ENCODE results near the gene IL26.

The IL26 gene

GRCh38 chr12:68225576-68226476 is at the start of gene IL26:
IL26 (minus strand) TSS chr12:68225810; CDS start chr12:68225756, 54 bp downstream.
- no peak within 1 kb of the TSS for H3K4me3 ChIP-seq (ENCODE audit: low read depth, low read length)
- DNase-seq (ENCODE audit: low read depth) = no peak

DNA sequence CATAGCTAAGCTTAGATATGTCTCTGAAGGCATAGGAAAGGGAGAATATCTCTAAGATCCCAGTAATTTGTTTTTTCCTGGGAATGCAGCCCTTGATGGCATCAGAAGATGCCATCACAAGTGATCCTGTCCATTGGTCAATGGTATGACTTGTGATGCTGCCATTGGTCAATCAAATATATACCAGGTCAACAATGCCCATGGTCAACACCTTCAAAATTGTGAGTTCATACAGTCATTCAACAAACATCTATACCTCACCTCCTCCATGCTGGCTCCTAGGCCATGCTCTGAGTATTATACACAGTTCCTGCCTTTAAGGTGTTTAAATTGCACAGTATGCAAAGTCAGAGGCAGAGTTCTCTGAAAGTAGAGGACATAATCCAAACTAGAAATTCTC is 47.1 kb upstream of the IL26 start:
- no peak overlapping the region for H3K4me3 ChIP-seq (ENCODE audit: low read depth, low read length)
- DNase-seq (ENCODE audit: low read depth) = no peak

DNA sequence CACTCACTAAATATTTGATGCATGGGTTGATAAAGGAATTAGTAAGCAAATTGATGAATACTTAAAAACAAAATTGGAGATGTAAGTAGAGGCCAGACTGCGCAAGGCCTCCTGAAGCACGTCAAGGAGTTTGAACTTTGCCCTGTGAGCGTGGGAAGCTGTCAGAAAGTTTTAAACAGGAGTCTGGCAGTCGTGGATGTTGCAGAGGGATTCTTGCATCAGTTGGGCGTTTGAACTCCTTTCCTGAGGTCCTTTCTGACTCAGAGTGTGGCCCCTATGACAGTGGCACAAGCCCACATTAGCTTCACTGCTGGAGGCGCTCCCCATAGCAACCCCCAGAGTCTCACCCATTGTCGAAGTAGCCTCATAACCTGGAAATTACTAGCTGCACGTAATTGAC is 45.7 kb upstream of the IL26 start:
- no peak overlapping the region for H3K4me3 ChIP-seq (ENCODE audit: low read depth, low read length)
- DNase-seq (ENCODE audit: low read depth) = peak; percentile 85

DNA sequence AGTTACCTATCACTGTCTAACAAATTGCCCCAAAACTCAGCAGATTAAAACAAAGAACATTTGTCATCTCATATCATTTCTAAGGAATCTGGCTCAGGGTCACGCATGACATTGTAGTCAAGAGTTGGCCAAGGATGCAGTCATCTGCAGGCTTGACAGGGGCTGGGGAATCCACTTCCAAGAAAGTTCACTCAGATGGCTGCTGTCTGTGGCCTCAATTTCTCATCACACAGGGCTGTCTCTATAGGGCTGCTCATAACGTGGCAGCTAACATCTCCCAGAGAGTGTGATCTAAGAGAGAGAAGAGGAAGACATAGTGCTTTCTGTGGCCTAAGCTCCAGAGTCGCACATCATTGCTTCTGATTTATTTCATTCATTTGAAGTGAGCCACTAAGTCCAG is 44.7 kb upstream of the IL26 start:
- H3K4me3 ChIP-seq (ENCODE audit: low read depth, low read length) = no peak overlapping the region
- DNase-seq (ENCODE audit: low read depth) = no peak

DNA sequence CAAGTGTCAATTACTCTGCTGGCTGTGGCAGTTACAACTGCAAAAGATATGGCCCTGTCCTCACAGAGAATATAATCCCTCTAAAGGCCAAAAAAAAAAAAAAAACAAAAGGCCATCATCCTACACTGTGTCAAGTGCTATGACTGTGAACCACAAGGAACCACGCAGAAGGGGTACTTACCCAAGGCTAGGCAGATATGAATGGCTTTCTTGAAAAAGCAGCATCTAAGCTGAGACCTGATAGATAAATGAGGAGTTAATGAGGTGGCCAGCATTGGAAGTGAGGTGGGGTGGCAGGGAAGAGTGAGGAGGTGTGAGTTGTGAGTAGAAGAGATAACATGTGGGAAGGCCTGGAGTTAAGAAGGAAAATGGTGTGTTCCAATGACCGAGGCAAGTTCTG is 44.2 kb upstream of the IL26 start:
- H3K4me3 ChIP-seq (ENCODE audit: low read depth, low read length) = no peak overlapping the region
- no peak for DNase-seq (ENCODE audit: low read depth)

DNA sequence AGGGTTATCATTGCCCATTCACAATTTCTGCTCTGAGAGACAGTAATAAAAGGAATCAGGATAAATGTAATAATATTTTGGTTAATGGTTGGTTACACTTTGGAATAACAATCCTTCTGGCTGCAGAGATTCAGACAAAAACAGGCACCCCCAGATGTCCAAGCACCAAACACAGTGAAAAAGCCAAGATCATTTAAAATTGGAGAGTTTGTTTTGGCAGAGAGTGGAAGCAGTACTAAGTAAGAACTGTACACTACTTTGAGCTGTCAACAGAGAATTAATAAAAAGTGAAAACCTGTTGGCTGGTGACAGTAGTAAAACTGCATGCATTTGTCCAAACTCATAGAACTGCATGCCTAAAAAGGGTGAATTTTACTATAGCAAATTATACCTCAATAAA is 43.4 kb upstream of the IL26 start:
- no peak for DNase-seq (ENCODE audit: low read depth)
- H3K4me3 ChIP-seq (ENCODE audit: low read depth, low read length) = no peak overlapping the region

GRCh38 chr12:68267892-68268396 is 42.3 kb upstream of the IL26 start:
- peak; percentile 64 for DNase-seq (ENCODE audit: low read depth)
- no peak overlapping the region for H3K4me3 ChIP-seq (ENCODE audit: low read depth, low read length)

- H3K4me3 ChIP-seq (ENCODE audit: low read depth, low read length) = no peak overlapping the region
- DNase-seq (ENCODE audit: low read depth) = peak; percentile 47
These were observed 39.2 kb upstream of the IL26 start for GRCh38 chr12:68264857-68265256.

DNA sequence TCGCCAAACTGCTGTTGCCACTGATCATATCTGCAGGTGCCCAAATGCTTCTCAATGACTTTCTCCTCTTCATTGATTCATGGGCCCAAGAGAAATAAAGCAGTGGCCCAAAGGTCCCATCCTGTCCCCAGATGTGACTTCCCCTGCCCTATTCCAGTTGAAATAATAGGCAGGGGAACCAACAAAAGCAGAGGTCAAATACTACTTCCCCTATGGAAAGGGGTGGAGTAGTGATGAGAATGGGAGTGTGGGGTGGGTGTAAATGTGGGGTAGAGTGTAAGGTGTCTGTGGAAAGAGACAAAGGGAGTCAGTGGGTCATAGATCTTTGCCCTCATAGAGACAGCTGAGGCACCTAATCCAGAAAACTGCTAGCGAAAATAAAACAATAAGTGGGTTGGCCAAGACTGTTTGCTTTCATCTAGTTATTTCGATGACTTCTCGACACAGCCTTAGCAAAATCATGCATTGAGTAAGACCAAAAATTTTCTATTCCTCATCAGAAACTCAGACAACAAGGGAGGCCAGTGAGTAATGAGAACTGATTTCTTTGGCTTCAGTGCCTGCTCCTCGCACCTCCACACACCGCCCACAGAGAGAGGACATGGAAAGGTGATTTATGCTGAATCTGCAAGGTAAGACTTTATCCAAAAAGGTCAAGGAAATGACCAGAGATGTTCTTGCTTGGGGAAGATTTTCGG is 38.7 kb upstream of the IL26 start:
- DNase-seq (ENCODE audit: low read depth) = no peak
- H3K4me3 ChIP-seq (ENCODE audit: low read depth, low read length) = no peak overlapping the region

DNA sequence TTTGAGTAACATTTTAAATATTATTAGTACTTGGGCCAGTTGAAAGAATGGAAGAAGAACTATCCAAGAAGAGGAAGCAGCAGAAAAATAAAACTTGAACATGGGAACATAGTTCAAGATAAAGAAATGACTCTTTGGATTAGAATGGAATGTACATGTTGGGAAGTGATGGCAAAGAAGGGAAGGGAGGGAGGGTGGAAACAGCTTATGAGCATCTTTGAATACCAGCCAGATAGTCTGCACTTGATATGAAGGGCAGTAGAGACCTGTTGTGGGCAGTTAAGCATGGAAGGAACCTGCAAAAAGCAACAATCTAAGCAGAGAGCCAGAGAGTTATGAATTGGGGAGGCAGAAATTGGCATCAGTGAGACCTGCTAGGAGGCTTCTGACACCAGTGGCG is 37.8 kb upstream of the IL26 start:
- H3K4me3 ChIP-seq (ENCODE audit: low read depth, low read length) = no peak overlapping the region
- no peak for DNase-seq (ENCODE audit: low read depth)

- no peak overlapping the region for H3K4me3 ChIP-seq (ENCODE audit: low read depth, low read length)
- no peak for DNase-seq (ENCODE audit: low read depth)
These were observed 36.3 kb upstream of the IL26 start for GRCh38 chr12:68261896-68262295.

DNA sequence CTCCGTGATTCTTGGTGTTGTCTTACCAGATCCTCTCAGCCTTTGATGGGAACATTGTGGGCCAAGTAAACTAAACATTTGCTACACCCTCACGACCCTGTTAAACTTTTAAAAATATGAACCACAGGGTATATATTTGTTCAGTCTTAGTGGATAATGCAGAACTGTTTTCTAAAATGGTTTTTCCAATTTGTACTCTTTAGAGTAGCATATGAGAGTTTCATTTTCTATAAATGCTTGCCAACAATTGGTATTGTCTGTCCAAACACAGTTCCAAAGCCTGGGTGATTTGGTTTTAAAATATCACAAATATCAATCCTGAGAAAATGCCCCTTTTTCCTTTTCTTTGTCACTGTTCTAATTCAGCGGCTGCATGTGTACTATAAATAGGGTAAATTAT is 34.5 kb upstream of the IL26 start:
- no peak overlapping the region for H3K4me3 ChIP-seq (ENCODE audit: low read depth, low read length)
- no peak for DNase-seq (ENCODE audit: low read depth)

- DNase-seq (ENCODE audit: low read depth) = peak; percentile 70
- H3K4me3 ChIP-seq (ENCODE audit: low read depth, low read length) = no peak overlapping the region
These were observed 33.8 kb upstream of the IL26 start for GRCh38 chr12:68259318-68259940.

DNA sequence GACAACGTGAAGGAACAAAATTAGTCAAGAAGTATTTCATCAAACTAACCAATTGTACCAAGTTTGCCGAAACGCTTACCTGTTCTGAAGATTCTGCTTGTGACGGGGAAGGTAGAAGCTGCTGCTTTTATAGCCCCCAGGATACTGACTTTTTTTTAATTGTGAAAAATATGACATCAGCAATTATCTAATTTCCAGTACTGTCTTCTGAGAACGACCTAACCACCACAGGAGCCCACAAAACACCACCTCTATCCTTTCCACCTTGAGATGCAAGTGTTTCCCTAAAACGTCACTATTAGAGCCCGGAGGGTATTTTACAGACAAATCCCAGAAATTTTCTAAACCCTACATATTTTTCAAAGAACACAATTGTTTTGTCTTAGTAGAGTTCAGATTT is 27.9 kb upstream of the IL26 start, which contains the start of gene IL22:
Gene IL22, minus strand, starts transcription at position 101 of the 400 bp plus-strand sequence. CDS start 156 bp downstream, outside the sequence.
- DNase-seq (ENCODE audit: low read depth) = no peak
- H3K4me3 ChIP-seq (ENCODE audit: low read depth, low read length) = no peak within 1 kb of the TSS

GRCh38 chr12:68252077-68252476 is 26.5 kb upstream of the IL26 start:
- no peak for DNase-seq (ENCODE audit: low read depth)

GRCh38 chr12:68250454-68250853 is 24.8 kb upstream of the IL26 start:
- no peak overlapping the region for H3K4me3 ChIP-seq (ENCODE audit: low read depth, low read length)
- DNase-seq (ENCODE audit: low read depth) = no peak

More at GRCh38 chr12:68252077-68252476, 26.5 kb upstream of the IL26 start:
- no peak overlapping the region for H3K4me3 ChIP-seq (ENCODE audit: low read depth, low read length)

DNA sequence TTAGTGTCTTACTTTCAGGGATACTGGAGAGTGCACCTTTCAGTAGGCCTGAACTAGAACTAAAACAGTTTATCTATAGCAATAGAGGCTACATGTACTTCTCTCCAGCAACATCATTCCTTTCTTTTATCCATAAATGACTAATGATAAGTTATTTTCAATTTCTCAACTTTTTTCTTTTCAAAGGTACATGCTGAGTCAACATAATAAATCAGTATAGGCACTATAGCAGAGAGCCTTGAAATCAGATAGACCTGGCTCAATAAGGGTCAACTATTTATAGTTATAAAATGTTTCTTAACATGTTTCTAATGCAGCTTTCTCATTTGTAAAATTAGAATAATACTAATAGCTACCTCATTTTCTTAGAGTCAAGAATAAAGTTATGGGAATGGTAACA is 22.2 kb upstream of the IL26 start:
- H3K4me3 ChIP-seq (ENCODE audit: low read depth, low read length) = no peak overlapping the region
- DNase-seq (ENCODE audit: low read depth) = no peak

DNA sequence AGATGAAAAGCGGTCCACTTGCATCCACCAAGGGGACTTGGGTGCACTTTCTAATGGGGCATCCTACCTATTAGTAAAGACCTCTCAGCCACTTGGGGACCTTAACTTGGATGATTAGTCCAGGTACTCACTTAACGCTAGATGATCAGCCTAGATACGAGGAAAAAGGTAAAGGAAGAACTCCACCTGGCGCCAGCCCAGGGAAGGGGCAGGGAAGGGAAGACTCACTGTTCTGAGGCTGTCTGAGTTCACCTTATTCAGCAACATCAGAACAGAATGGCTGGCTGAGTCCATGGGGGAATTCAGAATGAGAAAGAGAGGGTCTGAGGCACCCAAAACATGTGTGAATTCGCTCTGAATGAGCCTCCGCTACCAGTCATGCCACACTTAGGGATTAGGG is 20.7 kb upstream of the IL26 start:
- no peak for DNase-seq (ENCODE audit: low read depth)
- H3K4me3 ChIP-seq (ENCODE audit: low read depth, low read length) = no peak overlapping the region

GRCh38 chr12:68245180-68246021 is 19.8 kb upstream of the IL26 start:
- H3K4me3 ChIP-seq (ENCODE audit: low read depth, low read length) = peak overlapping the region; percentile 20
- no peak for DNase-seq (ENCODE audit: low read depth)
